C4-2B (cell line): ENCODE measurements around the gene ADH1C.

Experiments used
- ZFX ChIP-seq: fragments of 450-650 bp; IDR thresholded peaks from 2 replicates; pipeline ENCODE4 v1.6.1; 2017
- TF ChIP-seq, protein P1 (sequence below): fragments of 450-650 bp; conservative IDR thresholded peaks from 2 replicates; pipeline ENCODE4 v1.5.1; 2017; ENCODE audit warnings: mild to moderate bottlenecking

DNA sequence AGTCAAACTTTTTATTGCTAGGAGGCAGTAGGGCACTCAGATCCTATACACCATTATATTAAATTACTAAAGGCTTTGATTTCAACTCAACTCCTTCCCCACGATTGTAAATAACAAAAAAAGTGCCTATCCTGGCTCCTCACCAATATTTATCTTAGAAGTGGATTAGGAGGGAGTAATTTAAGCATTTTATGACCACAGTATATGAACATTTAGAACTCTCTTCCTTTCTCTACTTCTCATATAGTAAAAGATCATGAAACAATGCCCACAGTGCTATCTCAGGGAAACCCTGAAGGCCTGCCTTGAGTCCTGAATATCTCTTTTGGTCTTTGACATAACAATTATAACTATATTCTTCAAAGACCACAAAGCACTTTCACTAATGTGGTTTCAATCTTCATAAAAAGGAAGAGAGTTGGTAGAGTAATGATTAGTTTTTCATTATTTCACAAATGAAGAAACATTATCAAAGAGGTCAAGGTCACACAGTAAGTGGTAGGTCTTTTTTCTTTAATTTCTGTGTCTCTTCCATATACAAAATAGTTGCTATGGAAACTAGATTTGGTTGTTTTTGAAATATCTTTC is 29.1 kb upstream of the ADH1C start:
- TF ChIP-seq, protein P1, sequence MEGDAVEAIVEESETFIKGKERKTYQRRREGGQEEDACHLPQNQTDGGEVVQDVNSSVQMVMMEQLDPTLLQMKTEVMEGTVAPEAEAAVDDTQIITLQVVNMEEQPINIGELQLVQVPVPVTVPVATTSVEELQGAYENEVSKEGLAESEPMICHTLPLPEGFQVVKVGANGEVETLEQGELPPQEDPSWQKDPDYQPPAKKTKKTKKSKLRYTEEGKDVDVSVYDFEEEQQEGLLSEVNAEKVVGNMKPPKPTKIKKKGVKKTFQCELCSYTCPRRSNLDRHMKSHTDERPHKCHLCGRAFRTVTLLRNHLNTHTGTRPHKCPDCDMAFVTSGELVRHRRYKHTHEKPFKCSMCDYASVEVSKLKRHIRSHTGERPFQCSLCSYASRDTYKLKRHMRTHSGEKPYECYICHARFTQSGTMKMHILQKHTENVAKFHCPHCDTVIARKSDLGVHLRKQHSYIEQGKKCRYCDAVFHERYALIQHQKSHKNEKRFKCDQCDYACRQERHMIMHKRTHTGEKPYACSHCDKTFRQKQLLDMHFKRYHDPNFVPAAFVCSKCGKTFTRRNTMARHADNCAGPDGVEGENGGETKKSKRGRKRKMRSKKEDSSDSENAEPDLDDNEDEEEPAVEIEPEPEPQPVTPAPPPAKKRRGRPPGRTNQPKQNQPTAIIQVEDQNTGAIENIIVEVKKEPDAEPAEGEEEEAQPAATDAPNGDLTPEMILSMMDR: no peak
- no peak for TF ChIP-seq ZFX
